GM21576 (cell line): ENCODE results near the gene UST.

Source experiments
- ATAC-seq: cut with Tn5 transposase; IDR thresholded peaks from one replicate; pipeline ENCODE4 v1.9.1; 2021; ENCODE audit warnings: mild to moderate bottlenecking, moderate library complexity; ENCODE audit not compliant: unreplicated experiment

Gene UST

DNA sequence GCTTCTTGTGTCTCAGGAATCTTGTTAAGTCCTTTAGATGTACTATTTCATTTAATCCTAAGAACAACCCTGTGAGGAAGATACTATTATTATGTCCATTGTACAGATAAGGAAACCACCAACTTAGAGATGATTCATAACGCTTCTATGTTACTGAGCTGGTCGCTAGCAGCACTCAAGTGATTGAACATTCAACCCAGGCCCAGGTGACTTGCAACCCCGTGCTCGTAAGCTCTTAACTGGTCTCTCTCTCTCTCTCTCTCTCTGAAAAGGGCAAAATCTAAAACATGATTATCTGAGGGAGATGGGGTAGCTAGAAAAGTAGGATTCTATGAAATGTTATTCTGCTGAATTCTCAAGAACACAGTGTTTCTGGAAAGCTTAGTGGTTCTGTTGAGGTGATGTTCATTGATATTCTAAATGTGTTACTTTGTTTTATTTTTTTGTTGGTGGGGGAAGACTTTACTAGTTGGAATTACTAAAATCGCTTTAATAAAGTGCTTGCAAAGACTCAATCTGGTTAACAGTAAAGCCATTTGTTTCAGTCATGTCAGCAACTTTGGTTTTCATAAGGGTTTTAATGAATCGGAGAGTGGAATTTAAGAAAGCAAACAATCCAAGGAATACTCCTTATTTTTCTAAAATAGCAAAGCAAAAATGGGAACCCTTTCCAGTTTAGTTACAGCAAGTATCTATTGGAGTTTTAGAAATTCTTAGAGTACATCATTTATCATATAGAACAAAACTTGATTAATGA is 305.7 kb downstream of the UST start:
- ATAC-seq = peak; percentile 49

- peak; percentile 6 for ATAC-seq
Measured at GRCh38 chr6:149053848-149054558, 307.2 kb downstream of the UST start.

DNA sequence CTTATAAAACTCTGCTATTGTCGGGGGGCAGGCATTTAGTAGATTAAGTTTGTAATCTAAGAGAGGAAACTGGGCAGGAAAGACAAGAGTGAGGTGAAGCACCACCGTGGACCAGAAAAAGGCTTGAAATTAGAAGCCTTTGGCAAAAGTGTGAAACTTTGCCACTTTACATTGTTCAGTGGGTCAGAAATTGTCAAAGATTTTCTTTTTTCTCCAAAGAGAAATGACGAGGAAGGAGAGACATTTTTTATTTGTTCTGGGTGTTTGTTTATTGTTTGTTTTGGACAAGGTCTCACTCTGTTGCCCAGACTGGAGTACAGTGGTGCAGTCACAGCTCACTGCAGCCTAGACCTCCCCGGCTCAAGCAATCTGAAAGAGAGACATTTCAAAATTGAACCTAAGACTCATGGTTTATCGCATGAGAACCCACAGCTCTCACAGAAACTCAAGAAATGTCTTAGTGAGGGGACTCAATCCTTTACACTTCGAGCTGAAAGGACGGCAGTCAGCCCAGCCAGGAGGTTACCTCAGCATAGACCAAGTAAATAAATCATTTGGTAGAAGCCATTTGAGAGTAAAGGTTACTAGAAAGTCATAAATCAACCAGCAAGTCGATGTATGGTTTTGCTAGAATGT is 307.8 kb downstream of the UST start:
- ATAC-seq = peak; percentile 78

GRCh38 chr6:149055195-149055899 is 308.5 kb downstream of the UST start:
- no peak for ATAC-seq

DNA sequence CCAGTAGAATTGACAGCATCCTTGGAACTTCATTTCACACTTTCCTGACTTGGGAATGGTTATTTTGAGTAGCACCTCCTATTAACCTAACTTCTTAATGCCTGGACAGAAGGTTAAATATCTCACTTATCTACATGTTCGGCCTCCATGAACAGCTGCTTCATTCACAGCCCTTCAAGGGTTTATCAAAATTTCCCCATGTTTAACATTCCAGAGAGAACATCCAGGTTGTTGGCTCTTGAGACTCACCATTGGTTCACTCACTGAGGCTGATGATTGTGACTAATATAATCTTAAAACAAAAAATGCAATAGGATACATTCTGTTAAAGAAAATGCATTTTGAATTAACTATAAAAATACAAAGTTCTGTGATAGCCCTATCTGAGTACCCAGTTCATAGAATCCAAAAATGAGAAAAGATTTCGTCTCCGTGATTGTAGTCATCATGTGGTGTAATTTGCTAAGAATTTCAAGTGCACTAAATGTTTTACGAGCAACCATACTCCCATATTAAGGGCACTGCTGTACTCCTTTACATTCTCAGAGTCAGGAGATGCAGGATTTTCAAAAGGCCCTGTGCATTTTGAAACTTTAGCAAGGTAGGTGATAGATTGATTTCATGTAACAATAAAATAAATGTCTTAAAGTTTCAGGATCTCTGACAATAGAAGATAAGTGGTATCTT is 310.1 kb downstream of the UST start:
- no peak for ATAC-seq

DNA sequence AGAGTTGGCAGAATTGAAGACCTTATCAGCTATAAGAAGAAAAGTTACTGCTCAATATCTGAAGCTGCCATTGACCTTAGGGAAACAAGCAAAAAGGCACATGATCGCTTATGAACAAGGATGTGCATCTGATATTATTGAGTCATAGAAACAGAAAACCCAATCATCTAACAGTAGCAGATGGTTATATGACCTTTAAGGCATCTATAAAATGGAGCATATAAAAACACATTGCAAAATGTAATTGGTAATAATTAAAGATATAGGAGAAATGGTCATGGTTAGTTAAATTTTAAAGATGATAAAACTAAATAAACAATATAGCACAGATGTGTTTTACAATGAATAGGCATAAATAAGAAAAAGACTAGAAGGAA is 310.6 kb downstream of the UST start:
- ATAC-seq = no peak

- no peak for ATAC-seq
Measured at GRCh38 chr6:149059557-149059956, 312.7 kb downstream of the UST start.

GRCh38 chr6:149060300-149060984 is 313.6 kb downstream of the UST start:
- ATAC-seq = peak; percentile 86

GRCh38 chr6:149060985-149061760 is 314.3 kb downstream of the UST start:
- ATAC-seq = no peak

DNA sequence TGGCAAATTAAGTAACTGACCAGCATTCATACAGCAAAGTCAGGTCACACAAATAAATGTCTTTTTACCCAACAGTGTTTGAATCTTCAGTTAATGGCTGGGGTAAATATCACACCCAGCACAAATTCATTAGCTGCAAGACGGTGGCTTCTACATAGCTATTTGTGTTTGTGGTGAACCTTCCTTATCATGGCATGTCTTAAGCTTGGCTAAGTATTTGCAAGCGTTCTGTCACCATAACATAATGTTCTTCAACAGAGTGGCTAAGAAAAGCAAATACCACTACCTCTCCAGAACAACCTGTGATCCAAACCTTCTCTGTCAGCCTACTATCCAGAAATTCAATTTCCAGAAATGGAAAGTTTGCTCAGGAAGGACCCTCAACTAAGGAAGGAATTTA is 315.1 kb downstream of the UST start:
- no peak for ATAC-seq

- no peak for ATAC-seq
Measured at GRCh38 chr6:149062653-149063348, 316.0 kb downstream of the UST start.

- ATAC-seq = no peak
Measured at GRCh38 chr6:149063468-149063867, 316.6 kb downstream of the UST start.

DNA sequence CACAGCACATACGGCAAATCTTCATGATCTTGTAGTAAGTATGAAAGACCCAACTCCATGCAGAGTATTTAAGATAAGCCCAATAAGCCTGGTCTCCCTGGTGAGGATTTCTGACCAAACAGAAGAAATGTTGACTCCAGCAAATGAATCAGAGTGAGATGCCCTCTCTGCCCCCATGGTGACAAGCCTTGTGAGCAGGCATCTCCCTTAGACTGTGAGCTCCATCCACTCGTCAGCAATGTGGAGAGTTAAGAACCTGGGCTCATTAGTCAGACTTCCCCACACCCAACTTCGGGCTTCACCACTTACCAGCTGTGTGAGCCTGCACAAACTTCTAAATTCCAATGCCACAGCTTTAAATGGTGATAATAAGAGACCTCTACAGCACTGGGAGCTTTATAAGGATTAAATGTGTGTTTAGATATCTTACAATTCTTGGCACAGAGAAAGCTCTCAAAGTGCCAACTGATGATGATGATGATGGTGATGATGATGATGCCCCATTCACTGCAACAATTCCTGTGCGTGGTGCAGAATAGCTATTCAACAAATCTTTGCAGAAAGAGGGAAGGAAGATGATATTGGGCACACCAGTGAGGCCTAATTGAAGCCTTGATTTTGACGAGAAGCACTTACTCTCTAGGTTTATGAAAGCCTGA is 317.3 kb downstream of the UST start:
- ATAC-seq = no peak

- no peak for ATAC-seq
Measured at GRCh38 chr6:149064660-149065015, 317.8 kb downstream of the UST start.

- ATAC-seq = no peak
Measured at GRCh38 chr6:149065121-149065520, 318.3 kb downstream of the UST start.

DNA sequence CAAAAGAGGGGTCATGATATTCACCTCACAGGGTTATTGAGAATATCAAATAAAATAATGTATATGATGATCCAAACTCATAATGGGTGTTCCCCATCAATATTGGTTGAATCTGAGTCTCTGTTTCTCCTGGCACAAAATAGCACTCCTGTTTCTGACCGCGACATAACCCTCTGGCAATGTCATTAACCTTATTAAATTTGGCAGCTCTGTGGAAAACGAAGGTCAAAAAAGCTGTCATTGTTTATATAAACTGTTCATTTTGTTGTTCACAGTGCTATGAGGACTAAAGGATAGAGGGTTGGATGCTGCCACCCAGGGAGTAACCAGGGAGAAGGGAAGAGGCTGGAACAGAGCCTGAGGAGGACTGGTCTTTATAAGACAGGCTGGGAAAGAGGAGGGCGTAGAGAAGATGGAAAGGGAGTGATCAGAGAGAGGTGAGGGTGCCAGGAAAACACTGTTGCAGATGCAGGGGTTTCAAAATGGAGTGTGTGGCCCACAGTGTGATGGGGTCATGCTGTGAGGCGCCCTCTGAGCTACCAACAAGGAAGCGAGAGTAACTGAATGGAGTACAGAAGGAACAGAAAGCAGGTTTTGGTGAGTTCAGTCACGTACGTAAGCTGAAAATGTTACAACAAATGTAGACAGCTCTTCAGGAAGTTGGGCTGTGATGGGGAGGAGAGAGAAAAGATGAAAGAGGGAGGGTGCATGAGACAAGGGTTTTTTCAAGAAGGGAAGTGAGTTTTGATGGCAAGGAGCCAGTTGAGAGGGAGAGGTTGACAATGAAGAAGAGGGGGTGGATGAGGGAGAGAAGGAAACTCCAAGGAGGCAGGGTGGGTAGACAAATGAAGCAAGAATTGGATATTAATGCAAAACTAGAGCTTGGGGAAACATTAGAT is 319.1 kb downstream of the UST start:
- peak; percentile 98 for ATAC-seq

- no peak for ATAC-seq
Measured at GRCh38 chr6:149071997-149072396, 325.2 kb downstream of the UST start.
